ENCODE results near the gene NF1.
"Not testable (repeated sequence)": the region's sequence is repeated elsewhere in the genome, so short reads cannot be mapped to it uniquely, and the experiment has no call there.

Gene NF1

GRCh38 chr17:31094600-31095235 lies at the start of gene NF1:
NF1 (plus strand) TSS chr17:31094977; CDS start chr17:31095310, 333 bp downstream.
- DNase-seq (ENCODE audit: low read depth) = peak; percentile 59

- not testable (repeated sequence) for DNase-seq (ENCODE audit: low read depth)
Observed at GRCh38 chr17:31046856-31047425, 47.8 kb upstream of the NF1 start.

- DNase-seq (ENCODE audit: low read depth) = no peak
Observed at GRCh38 chr17:31048142-31048541, 46.6 kb upstream of the NF1 start.

- DNase-seq (ENCODE audit: low read depth) = no peak
Observed at GRCh38 chr17:31048780-31049179, 46.0 kb upstream of the NF1 start.

GRCh38 chr17:31050948-31051347 lies 43.8 kb upstream of the NF1 start:
- DNase-seq (ENCODE audit: low read depth) = no peak

- no peak for DNase-seq (ENCODE audit: low read depth)
Observed at GRCh38 chr17:31051506-31051905, 43.3 kb upstream of the NF1 start.

GRCh38 chr17:31052187-31052889 lies 42.4 kb upstream of the NF1 start:
- peak; percentile 65 for DNase-seq (ENCODE audit: low read depth)

GRCh38 chr17:31053071-31053470 lies 41.7 kb upstream of the NF1 start:
- DNase-seq (ENCODE audit: low read depth) = no peak

GRCh38 chr17:31054761-31055160 lies 40.0 kb upstream of the NF1 start:
- no peak for DNase-seq (ENCODE audit: low read depth)

- no peak for DNase-seq (ENCODE audit: low read depth)
Observed at GRCh38 chr17:31058976-31059375, 35.8 kb upstream of the NF1 start.

GRCh38 chr17:31060791-31061550 lies 33.8 kb upstream of the NF1 start:
- DNase-seq (ENCODE audit: low read depth) = no peak

- no peak for DNase-seq (ENCODE audit: low read depth)
Observed at GRCh38 chr17:31061678-31062077, 33.1 kb upstream of the NF1 start.

- DNase-seq (ENCODE audit: low read depth) = no peak
Observed at GRCh38 chr17:31062346-31062745, 32.4 kb upstream of the NF1 start.

- no peak for DNase-seq (ENCODE audit: low read depth)
Observed at GRCh38 chr17:31064707-31065106, 30.1 kb upstream of the NF1 start.

- peak; percentile 67 for DNase-seq (ENCODE audit: low read depth)
Observed at GRCh38 chr17:31067691-31068184, 27.0 kb upstream of the NF1 start.

- DNase-seq (ENCODE audit: low read depth) = peak; percentile 19
Observed at GRCh38 chr17:31068291-31068690, 26.5 kb upstream of the NF1 start.

- no peak for DNase-seq (ENCODE audit: low read depth)
Observed at GRCh38 chr17:31072186-31072585, 22.6 kb upstream of the NF1 start.

- DNase-seq (ENCODE audit: low read depth) = no peak
Observed at GRCh38 chr17:31073411-31073810, 21.4 kb upstream of the NF1 start.

GRCh38 chr17:31074772-31075555 lies 19.8 kb upstream of the NF1 start:
- DNase-seq (ENCODE audit: low read depth) = no peak

- no peak for DNase-seq (ENCODE audit: low read depth)
Observed at GRCh38 chr17:31078290-31078689, 16.5 kb upstream of the NF1 start.

- DNase-seq (ENCODE audit: low read depth) = no peak
Observed at GRCh38 chr17:31079731-31080130, 15.0 kb upstream of the NF1 start.

GRCh38 chr17:31085563-31085962 lies 9.2 kb upstream of the NF1 start:
- no peak for DNase-seq (ENCODE audit: low read depth)
